Measurements from ENCODE around the gene SPRYD7.
"Not testable (repeated sequence)": the region's sequence is repeated elsewhere in the genome, so short reads cannot be mapped to it uniquely, and the experiment has no call there.

Gene SPRYD7, protein sequence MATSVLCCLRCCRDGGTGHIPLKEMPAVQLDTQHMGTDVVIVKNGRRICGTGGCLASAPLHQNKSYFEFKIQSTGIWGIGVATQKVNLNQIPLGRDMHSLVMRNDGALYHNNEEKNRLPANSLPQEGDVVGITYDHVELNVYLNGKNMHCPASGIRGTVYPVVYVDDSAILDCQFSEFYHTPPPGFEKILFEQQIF

DNA sequence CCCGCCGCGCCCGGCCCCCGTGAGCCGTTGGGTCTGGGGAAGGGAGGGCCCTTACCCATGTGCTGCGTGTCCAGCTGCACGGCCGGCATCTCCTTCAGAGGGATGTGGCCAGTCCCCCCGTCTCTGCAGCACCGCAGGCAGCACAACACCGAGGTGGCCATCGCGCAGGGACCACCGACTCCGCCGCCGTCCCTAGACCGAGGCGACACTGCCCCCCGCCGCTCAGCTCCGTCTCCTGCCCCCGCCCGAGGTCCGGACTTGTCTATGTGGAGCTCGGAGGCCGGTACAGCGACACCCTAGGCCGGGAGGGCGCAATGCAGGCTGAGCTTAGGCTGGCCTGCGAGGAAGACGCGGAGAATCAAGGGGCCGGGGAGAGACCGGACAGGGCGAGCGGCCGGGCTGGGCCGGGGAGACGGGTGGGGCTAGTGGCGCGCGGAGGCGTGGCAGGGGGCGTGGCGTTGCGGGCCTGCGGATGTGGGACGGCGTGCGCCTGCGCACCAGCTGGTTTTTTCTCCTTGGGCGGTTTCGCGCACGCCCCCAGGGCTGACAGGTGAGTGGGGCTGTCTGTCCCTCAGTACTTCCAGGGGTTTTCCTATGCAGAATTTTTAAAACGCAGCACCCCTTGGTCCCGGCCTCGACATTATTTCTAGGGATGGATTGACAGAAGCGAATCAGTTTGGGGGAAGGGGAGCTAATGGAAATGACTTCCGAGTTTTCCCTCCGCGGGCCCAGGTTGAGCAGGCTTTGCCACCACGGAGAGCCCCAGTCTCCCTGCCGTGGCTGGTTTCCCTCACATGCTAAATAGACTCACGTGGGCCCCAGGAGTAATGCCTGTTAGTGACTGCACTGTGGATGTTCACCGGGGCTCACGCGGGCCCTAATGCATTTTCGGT, at the start of gene SPRYD7:
SPRYD7 (minus strand) TSS at position 266 of the 893 bp plus-strand sequence; CDS start at position 161, 105 bp downstream.
- peak; percentile 94 for DNase-seq (ENCODE audit: low spot score)

- no peak for DNase-seq (ENCODE audit: low spot score)
These were observed 49.0 kb upstream of the SPRYD7 start for GRCh38 chr13:49985129-49985528.

GRCh38 chr13:49980266-49980665, 44.1 kb upstream of the SPRYD7 start:
- no peak for DNase-seq (ENCODE audit: low spot score)

GRCh38 chr13:49977992-49978391, 41.9 kb upstream of the SPRYD7 start:
- no peak for DNase-seq (ENCODE audit: low spot score)

DNA sequence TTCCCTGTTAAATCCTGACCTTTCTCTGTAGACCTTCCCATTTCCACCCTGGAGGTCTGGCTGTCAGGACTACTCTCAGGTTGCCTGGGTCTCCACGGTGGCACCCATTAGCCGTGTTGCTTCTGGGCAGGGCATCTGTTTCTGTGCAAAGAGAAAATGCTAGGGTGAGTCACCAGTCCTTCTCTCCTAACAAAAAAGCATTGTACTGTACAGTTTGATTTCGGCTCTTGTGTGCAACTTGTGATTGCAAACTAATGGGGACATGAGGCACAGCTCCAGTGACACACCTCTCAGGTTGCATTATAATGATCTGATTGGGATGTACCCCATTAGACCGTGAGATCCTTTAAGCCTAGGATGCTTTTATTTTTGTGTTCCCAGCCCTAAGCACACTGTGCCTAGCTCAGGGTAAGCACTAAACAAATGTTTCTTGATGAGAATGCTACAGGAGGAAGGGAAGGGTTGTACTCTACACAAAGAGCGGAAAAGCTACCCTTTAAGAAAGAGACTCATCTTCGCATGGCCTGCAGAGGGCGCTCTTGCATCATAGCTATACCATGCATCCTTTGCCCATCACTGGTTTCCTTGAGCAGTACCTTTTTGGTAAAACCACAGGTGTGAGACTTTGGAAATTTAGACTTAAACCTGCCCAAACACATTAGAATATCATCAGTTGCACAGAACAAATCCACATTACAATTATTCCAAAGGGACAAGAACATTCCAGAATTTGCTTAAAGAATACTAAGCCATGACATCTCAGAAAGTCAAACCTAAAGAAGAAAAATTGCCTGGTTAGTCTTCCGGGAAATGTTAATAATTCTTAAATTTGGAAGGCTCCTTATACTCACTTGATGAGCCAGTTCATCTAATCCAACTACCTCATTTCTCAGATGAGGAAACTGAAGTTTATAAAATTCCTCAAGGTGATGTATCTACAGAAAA, 40.4 kb upstream of the SPRYD7 start:
- peak; percentile 73 for DNase-seq (ENCODE audit: low spot score)

- DNase-seq (ENCODE audit: low spot score), result no peak
These were observed 39.7 kb upstream of the SPRYD7 start for GRCh38 chr13:49975826-49976225.

DNA sequence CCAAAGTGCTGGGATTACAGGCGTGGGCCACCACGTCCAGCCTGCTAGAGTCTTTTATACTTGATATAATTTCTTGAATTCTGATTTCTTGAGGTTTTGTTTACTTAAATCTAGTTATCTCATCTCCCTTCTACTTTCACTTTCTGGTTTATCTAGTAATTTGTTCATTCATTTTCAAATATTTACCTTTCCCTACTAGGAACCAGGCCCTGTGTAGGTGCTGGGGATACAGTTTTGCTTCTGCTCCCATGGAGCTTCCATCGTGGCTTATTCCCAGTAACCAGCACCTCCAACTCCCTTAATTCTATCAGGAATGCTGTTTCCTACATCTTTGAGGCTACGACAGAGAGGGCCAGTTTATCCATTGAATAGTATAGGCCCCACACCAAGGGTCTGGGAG, 36.6 kb upstream of the SPRYD7 start:
- DNase-seq (ENCODE audit: low spot score), result no peak

GRCh38 chr13:49967456-49967855, 31.3 kb upstream of the SPRYD7 start:
- DNase-seq (ENCODE audit: low spot score), result no peak

GRCh38 chr13:49958321-49958720, 22.2 kb upstream of the SPRYD7 start:
- DNase-seq (ENCODE audit: low spot score), result no peak

DNA sequence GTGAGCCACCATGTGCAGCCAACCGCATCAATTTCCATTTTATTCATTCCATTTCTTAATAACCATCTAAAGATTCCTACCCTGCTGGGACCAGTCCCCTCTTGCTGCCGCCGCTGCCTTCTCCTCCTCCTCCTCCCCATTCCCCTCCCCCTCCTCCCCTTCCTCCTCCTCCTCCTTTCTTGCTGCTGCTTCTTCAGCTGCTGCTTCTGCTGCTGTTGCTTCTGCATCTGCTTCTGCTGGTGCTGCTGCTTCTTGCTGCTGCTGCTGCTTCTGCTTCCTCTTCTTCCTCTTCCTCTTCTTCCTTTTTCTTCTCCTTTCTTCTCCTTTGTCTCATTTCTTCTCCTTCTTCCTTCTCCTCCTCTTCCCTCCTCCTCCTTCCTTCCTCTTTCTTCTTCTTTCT, 20.0 kb upstream of the SPRYD7 start:
- no peak for DNase-seq (ENCODE audit: low spot score)

DNA sequence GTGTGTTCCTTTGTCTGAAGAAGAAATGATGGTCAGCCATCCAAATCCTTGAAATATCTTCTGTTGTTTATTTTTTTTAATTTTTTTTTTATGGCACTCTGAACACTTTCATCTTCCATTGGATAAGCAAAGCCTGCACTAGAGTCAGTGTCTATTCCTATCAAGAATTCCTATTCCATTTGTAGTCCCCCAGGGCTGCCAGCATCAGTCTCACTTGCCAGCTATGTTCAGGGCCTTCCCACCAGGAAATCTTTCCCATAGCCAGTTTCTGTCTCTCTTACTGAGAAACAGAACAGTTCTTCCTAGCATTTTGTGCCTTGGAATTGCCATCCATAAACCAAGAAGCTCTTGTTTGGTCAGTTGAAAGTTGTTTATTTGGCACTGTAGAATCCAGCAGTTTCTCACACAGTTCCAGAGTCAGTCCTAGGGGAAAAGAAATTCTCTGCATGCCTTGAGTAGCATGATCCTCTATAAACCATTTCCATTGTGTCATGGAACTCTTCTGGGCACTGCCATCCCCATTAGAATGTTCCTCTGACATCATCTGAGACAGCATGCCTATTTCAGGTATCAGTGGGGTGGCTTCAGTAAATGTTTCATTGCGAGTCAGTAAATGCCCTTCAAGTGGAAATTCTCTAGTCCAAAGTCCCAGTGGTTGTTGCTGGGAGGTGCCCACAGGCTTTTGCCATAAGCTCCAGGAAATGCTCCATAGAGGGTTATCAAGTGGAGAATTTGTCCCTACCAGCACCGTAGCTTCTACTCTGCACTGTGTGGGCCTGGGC, 18.7 kb upstream of the SPRYD7 start:
- DNase-seq (ENCODE audit: low spot score), result no peak

DNA sequence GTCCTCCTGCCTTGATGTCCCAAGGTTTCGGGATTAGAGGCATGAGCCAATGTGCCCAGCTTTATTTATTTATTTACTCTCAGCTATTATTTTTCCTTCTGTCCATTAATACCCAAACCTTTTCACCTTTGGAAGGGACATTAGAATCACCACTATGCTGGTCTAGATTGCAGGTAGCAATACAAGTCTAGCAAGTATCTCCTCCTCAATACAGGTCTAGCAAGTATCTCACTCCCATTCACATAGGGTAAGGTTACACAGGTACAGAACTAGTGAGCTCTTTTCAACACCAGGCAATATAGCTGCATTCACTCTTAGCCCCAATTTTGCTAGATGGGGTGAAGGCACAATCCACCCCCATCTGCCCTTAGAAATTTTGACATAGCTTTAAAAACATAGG, 17.4 kb upstream of the SPRYD7 start:
- no peak for DNase-seq (ENCODE audit: low spot score)

- DNase-seq (ENCODE audit: low spot score), result no peak
These were observed 15.8 kb upstream of the SPRYD7 start for GRCh38 chr13:49951754-49952535.

DNA sequence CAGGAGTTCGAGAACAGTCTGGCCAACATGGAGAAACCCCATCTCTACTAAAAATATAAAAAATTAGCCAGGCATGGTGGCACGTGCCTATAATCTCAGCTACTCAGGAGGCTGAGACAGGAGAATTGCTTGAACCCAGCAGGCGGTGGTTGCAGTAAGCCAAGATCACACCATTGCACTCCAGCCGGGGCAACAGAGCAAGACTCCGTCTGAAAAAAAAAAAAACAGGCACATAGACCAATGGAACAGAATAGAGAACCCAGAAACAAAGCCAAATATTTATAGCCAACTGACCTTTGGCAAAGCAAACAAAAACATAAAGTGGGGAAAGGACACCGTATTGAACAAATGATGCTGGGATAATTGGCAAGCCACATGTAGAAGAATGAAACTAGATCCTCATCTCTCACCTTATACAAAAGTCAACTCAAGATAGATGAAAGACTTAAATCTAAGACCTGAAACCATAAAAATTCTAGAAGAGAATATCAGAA, 12.7 kb upstream of the SPRYD7 start:
- not testable (repeated sequence) for DNase-seq (ENCODE audit: low spot score)

DNA sequence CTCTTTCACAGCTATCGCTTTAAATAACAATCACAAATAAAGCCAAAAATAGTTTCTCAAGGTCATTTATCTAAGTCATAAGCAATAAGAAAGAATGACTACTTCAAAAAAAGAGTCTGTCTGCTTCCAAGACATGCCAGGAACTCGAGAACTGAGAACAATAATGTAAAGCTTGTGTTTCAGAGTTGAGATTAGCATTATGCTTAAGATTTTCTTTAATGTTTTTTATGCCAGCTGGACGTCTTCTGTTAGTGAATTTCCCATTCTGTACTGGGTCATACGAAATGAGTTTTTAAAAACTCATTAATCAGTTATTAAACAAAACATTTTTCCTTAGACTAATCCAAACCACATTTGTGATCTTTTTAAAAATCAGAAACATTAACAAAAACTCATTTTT, 3.2 kb upstream of the SPRYD7 start:
- DNase-seq (ENCODE audit: low spot score), result no peak

DNA sequence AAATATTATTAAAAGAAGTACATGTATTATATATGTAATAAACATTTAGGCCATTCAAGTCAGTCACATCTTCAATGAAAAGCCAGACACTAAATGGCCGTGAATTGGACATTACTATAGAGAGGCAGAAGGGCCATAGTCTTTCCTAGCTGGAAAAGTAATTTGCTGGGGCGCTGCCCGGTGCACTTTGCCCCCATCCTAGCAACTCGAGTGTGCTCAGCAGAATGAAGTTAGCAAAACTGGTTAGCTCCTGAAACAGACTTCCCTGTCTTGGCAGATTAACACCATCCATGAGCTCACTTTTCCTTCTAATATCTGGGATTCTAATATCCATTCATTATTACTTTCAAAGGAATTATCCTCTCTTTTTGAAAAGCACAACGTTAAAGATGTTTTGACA, 2.8 kb upstream of the SPRYD7 start:
- DNase-seq (ENCODE audit: low spot score), result no peak

DNA sequence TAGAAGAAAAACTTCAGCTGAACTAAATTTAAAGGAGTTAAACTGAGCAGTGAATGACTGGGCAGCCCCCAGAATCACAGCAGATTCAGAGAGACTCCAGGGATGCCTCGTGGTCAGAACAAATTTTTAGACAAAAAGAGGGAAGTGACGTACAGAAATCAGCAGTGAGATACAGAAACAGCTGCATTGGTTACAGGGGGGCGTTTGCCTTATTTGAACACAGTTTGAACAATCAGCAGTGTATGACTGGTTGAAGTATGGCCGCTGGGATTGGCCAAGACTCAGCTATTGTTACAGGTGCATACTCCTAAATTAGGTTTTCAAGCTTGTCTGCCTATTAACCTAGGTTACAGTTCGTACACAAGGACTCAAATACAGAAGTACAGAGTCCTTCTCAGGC, 2.2 kb upstream of the SPRYD7 start:
- no peak for DNase-seq (ENCODE audit: low spot score)

DNA sequence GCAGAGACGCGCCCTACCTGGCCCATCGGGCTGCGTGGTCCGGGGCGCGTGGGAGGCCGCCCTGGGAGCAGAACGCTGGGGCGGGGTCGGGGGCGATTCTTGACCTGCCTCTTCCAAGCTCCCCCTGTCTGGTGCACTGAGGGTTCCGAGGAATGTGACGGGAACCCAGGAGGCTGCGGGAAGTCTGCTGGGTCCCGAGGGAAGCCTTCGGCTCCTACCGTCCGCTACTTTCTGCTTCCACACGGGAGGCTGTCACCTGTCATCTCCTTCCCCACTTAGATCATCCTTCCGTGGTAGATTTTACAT, 781 bp upstream of the SPRYD7 start:
- no peak for DNase-seq (ENCODE audit: low spot score)

- DNase-seq (ENCODE audit: low spot score), result peak; percentile 23
These were observed 717 bp downstream of the SPRYD7 start for GRCh38 chr13:49935171-49936074.

GRCh38 chr13:49933511-49933910, 2.6 kb downstream of the SPRYD7 start:
- no peak for DNase-seq (ENCODE audit: low spot score)
